ENCODE data around the gene ATP10D.

Gene ATP10D

GRCh38 chr4:47465004-47465403, 20.1 kb upstream of the ATP10D start:
- ChIA-PET CTCF (no interaction called here), POLR2A (ENCODE audit: low non-redundant PET) (no interaction called here)
- TF ChIP-seq CTCF (conservative IDR thresholded peaks at IDR 0.05; ENCODE audit: low read depth) = no peak

DNA sequence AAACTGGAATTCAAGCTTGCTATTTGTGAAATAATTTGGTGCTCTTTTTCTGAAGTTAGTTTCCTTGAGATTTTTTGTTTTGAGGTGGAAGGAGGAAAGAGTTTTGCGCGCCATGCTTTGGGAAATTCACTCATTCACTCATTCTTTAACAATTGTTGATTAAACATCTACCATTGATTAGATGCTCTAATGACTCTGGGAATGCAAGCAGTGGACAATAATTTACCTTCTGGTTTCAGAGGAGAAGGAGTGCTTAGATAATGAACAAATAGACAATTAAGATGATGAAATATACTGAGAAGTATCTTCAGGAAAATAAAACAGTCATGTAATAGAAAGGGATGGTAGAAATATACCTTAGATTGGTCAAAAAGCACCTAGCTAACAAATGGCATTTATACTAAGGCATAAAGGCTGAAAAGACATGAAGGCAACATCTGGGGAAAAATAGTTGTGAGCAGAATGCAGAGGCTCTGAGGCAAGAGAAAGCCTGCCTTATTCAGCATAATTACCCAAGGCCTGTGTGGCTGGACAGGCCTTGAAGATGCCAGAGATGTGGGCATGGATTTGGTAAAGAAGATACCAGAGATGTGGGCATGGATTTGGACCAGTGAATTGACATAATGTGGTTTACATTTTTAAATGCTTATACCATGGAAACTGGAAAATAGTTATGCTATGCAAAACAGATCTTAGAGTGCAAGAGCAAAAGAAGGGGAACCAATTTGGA, 18.9 kb upstream of the ATP10D start:
- POLR2A ChIA-PET (ENCODE audit: low non-redundant PET) = interaction anchor here (0.6 kb wide), 1 partner anchor 19 kb away, joined by 3 read pairs; the partner anchor contains the start of gene ATP10D
- H3K27ac ChIP-seq = no peak overlapping the region
- CTCF ChIA-PET = no interaction called here
- no peak for DNase-seq (ENCODE audit: low spot score)
- no peak for TF ChIP-seq CTCF (conservative IDR thresholded peaks at IDR 0.05; ENCODE audit: low read depth)

More at GRCh38 chr4:47465004-47465403, 20.1 kb upstream of the ATP10D start:
- DNase-seq (ENCODE audit: low spot score) = no peak
- no peak overlapping the region for H3K27ac ChIP-seq

DNA sequence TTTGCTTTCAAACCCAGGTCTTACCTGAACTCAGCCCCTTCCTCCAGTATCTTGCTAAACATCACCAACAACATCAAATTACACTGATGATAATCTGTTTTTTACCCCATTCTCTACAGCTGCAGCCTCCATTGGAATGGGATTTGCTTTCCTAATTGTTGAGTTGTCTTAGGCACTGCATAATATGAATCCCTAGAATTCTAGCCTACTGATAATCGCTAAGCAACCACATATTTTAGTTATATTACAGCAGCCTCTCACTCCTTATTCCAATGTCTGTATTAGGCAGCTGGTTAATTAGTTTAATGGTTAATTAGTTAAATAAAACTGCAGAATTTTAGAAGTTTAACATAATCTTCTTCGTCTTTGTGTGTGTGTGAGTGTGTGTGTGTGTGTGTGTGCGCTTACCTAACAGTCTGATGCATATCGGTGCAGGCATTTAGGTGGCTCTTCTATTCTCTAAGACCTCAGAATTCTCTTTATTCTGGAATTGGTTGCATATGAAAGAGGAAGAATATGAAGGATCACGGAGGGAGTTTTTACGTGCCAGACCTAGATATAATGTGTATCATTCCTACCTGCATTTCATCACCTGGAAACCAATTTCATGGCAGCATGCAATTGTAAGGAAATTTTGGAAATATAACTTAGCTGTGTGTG, 16.2 kb upstream of the ATP10D start:
- ChIA-PET POLR2A (ENCODE audit: low non-redundant PET) (no interaction called here), CTCF (interaction anchor here (0.8 kb wide), 1 partner anchor 145 kb away, joined by 3 read pairs; no protein-coding TSS in a partner anchor)
- DNase-seq (ENCODE audit: low spot score) = no peak
- H3K27ac ChIP-seq = no peak overlapping the region
- no peak for TF ChIP-seq CTCF (conservative IDR thresholded peaks at IDR 0.05; ENCODE audit: low read depth)

DNA sequence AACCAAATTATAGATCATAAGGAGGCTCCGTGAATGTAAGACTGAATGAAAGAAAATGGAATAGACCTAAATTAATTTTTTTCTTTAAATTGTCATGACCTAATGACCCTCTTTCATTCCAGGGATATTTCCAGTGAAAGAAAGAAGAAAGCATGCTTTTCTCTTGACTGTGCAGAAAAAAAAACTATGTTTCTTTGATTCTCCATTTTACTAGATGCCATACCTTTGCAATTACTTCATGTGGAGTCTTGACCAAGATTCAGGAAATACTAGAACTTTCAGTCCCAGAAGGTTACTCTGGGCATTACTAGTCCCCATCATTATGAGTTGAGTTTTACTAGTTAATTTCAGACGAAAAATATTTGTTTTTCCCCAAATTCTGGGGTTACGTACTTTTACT, 15.1 kb upstream of the ATP10D start:
- POLR2A ChIA-PET (ENCODE audit: low non-redundant PET) = no interaction called here

GRCh38 chr4:47471064-47471463, 14.0 kb upstream of the ATP10D start:
- DNase-seq (ENCODE audit: low spot score) = no peak
- ChIA-PET POLR2A (ENCODE audit: low non-redundant PET) (no interaction called here), CTCF (interaction anchor here (0.5 kb wide), 1 partner anchor 57 kb away, joined by 3 read pairs; no protein-coding TSS in a partner anchor)
- no peak for TF ChIP-seq CTCF (conservative IDR thresholded peaks at IDR 0.05; ENCODE audit: low read depth)
- no peak overlapping the region for H3K27ac ChIP-seq

More for the DNA sequence above, 15.1 kb upstream of the ATP10D start:
- CTCF ChIA-PET = interaction anchor here (0.8 kb wide), 1 partner anchor 144 kb away, joined by 3 read pairs; no protein-coding TSS in a partner anchor
- no peak for TF ChIP-seq CTCF (conservative IDR thresholded peaks at IDR 0.05; ENCODE audit: low read depth)
- DNase-seq (ENCODE audit: low spot score) = no peak
- H3K27ac ChIP-seq = no peak overlapping the region

DNA sequence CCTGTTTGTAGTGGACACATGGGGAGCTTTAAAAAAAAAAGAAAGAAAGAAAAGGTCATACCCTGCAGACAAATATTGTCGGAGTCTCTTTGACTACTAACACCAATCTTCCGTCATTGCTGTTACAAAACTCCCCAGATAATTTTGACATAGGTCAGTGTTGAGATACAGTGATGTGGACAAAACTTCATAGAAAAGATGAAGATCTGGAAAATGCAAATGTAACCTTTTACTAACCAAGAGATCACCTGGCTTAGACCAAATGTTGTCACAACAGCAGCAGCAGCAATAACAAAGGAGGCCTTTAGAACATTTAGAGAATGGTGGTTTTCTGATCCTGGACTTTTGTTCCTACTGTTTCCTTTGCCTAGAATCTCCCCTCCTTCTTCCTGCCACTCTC, 13.5 kb upstream of the ATP10D start:
- TF ChIP-seq CTCF (conservative IDR thresholded peaks at IDR 0.05; ENCODE audit: low read depth) = no peak
- DNase-seq (ENCODE audit: low spot score) = no peak
- ChIA-PET CTCF (interaction anchor here (1.4 kb wide), 1 partner anchor 11 kb away, joined by 4 read pairs; no protein-coding TSS in a partner anchor), POLR2A (ENCODE audit: low non-redundant PET) (no interaction called here)
- no peak overlapping the region for H3K27ac ChIP-seq
